ENCODE results near the gene SULT1C3.
A peak's percentile ranks its signal among the peaks of the same experiment; 100 is the strongest.
"Not testable (repeated sequence)": the region's sequence is repeated elsewhere in the genome, so short reads cannot be mapped to it uniquely, and the experiment has no call there.

The SULT1C3 gene

DNA sequence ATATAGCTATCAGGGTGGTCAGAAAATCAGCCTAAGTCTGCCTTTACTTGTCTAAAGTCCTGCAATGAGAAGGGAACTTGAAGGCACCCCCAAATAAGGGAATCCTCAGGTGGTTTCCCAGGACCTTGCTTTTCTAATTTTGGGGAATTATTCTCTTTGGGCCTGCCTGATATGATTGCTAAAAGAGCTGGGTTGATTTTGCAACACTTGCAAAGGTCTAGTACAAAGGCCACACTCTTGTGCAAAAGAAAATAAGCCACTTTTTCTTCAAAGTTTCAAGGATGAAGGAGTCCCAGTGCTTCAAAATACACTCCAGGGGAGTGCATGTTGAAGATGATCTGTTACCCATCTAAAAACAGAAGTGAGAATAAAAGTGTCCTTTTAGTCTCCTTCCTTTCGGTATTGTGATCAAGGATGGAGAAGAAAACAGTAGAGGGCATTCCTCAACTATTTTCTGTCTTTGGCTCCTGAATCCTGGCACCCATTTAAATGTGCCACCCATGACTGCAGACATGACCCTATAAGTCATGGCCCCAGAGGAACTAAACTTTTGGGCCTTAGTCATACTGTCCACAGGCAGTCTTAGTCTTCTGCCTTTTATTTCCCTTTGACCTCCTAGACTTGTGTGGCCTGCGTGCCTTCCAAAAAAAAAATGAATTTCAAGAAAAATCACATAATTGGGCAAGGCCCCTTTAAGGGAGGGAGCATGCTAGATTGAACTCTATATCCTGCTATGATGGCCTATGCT lies 5.1 kb downstream of the SULT1C3 start:
- no peak for DNase-seq (ENCODE audit: low spot score)

DNA sequence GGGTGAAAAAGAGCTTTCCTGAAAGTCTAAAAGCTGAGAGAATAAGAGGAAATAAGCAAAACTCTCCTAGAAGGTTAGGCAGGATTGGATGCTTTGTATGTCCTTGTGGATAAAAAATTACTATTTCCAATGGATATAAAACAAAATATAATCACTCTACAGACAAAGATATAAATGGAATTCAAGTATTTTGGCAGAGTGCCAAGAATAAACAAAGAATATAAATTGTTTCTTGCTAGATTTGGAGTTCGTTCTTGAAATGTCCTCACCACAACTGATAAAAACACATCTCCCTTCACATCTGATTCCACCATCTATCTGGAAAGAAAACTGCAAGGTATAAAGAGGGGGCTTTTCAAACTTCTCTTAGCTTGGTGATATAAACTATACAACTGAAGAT lies 13.3 kb downstream of the SULT1C3 start:
- DNase-seq (ENCODE audit: low spot score): no peak

DNA sequence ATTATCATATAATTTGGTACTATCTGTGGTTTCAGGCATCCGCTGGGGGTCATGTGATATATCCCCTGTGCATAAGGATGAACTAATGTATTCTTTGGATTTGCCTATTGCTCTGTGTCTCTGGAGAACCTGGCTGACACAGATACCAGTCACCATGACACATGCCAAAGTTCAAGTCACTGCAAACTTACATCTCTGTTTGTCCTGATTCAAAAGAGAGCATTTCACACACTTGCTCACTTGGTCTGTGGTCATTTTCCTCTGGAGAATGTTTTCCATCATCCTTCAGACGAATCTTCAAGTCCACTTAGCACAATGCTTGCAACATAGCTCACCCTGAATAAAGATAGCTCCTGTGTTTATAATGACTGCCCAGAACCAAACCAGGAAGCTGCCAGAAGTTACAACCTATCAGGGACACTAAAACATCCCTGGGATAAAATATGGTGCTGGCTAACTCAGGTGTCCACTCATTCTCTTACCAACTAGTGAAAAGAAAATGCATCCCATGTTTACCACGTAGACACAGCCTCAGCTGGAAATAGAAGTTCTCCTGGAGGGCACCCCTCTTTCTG lies 18.1 kb downstream of the SULT1C3 start:
- no peak for DNase-seq (ENCODE audit: low spot score)

DNA sequence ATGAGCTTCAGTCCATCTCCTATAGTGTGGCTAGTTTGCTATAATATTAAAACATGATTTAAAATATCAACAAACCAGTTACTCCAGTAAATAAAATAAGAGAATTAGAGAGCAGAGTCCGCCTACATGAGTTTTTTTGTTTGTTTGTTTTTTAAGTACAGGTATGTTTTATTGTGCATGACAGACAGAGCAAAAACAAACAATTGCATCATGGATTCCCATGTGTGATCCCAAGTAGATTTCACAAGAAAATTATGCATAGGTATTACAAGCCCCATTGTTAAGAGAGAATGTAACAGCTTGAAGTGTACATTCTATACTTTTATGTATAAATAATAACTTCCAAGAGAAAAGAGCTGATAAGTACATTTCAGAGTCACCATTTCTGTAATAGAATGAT lies 21.0 kb downstream of the SULT1C3 start:
- no peak for DNase-seq (ENCODE audit: low spot score)

DNA sequence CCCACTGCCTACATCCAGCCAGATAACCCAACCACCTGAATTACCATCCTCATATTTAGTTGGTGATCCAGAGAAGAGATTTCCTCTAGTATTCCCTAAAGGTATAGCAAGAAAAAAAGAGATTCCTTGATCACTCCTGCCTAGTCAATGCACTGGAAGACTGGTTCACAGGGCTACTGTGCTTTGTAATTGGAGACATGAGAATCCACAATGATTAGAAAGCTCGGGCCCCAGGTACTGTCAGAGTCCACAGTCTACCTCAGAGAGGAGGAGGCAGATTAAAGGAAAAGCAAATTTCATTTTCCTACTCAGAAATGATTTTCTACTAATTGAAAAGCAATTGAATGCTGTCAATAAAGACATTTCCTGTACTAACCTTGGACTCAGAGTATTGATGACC lies 22.3 kb downstream of the SULT1C3 start:
- DNase-seq (ENCODE audit: low spot score): no peak

DNA sequence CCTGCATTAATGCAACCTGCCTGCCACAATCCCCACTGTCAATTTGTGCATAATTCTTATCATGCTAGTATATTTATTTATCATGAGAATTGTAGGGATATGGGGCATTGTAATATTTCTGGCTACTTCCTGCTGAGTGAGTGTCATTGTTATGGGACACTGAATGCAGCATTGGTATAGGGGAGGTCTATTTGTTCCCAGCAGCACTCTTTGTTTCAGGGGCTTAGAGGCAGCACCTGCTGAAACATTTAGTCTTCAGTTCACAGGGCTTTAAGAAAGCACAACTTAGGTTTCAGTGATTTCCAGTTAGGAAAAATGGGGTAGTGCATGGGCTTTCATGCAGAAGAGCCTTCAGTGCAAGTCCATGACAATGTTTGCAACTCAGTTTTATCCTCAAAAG lies 23.6 kb downstream of the SULT1C3 start:
- no peak for DNase-seq (ENCODE audit: low spot score)

DNA sequence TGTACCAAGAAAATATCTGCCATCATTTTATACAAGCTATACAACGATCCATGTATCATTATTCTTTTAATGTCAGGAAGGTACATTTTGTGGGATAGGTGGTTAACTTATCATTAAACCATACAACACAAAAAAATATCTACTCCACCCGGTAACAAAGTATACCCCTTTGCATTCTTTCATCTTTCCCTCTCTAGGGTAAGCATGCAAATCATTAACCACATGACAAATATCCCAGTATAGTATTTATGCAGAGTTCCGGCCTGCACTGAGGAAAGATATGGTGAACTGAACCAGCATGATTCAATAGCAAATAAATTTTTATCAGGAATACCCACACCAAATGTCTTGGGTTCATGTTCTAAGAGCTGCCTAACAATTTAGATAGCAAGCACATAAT lies 26.4 kb downstream of the SULT1C3 start:
- DNase-seq (ENCODE audit: low spot score): no peak

DNA sequence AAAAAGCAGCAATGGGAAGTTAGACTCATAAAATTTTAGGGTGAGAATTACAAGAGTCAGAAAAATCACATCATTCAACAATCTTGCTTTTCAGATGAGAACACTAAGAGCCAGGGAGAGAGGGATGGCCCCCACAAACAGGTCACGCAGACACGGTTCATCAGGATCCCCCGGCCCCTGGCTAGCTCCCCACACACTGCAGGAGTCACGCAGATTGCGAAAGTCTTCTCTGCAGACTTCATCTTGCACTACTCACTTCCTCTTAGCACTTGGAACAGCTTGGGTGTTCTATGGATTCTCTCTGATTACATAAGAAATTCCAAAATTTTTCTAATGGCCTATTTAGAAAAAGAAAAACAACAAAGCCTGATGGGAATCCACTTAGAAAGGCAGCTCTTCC lies 27.3 kb downstream of the SULT1C3 start:
- no peak for DNase-seq (ENCODE audit: low spot score)

DNA sequence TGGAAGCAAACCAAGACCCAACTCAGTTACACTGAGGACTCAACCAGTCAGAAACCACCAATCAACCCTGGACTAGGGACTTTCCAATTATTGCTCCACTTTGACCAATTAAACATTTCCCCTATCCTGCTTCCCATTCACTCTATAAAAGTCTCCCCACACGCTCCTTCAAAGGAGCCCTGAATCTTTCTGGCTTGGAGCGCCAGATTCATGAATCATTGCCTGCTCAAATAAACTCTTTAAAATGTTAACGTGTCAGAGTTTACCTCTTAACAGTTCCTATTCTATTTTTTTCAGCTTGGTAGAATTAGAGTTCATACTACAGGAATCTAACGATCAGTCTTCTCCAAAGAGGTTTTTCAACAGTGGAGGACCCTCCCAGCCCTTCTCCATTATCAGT lies 28.2 kb downstream of the SULT1C3 start:
- peak; percentile 28 for DNase-seq (ENCODE audit: low spot score)

DNA sequence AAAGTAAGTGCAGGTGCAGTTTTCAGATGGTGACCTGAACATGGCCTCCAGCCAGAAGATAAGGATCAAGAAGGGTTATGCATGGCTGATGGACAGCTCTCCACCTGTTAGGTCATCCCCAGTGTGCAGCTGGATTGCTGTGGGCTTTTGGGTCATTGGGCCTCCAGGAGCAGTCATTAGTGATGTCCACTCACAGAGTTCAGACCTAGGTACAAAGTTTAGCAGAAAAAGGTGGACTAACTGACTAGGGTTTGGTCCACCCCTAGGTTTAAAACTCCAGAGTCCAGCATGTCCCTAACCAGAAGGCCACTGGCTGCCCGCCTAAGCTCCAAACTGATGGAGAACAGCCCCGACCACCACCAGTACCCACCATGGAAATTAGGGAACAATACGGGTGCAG lies 30.6 kb downstream of the SULT1C3 start:
- DNase-seq (ENCODE audit: low spot score): no peak

DNA sequence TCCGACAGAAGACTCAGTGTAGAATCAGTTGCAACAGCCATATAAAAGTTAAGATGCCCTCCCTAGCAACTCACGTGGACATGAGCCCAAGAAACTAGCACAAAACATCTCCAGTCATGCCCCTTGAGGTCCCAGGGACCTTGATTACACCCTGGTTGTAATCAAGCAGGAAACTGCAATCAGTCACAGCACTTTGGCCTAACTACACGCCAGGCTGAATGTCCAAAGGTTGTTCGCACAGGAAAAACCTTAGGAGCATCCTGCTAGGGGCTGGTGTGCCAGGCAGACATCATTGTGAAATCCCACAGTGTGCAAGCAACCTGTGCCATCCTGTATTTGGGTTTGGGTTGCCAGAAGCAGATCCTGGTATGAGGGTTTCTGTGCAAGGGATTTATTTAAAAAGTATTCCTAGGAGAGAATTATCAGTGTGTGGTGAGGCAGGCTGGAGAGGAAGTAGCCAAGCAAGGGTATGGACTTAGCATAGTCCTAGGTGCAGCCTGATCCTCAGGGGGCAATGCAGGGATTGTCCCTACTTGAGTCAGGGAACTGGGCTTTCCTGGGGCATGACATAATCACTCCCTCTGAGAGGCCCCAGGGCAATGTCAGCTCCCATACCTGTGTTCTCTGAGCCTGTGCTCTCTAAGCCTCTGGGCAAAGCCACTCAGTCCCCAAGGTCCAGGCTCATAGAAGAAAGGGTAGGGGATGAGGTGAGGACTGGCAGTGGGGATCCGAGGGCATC lies 31.2 kb downstream of the SULT1C3 start:
- DNase-seq (ENCODE audit: low spot score): no peak

DNA sequence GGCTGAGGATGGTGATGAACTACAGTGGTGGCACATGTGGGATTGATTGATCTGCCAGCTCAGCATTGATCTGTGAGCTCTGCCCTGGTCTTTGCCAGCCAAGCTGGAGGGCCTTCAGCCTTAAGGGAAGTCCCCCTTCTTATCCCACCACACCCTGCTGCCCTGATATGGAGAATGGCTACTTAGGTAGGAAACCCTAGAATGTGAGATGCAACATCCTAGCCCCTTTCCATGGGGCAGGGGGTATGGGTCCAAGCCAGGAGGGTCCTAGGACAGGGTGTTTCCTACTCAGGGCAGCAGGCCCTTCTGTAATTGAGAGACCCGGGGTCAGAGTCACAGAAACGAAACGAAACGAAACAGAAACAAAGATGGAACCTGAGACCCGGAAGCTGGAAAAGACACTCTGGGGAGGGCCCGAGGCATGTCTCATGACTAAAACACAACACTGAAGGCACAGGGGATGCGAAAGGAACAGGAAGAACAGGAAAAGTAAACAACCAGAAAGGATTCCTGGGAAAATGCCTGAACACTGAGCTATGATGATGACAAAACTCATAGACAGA lies 32.0 kb downstream of the SULT1C3 start:
- DNase-seq (ENCODE audit: low spot score): peak; percentile 48

DNA sequence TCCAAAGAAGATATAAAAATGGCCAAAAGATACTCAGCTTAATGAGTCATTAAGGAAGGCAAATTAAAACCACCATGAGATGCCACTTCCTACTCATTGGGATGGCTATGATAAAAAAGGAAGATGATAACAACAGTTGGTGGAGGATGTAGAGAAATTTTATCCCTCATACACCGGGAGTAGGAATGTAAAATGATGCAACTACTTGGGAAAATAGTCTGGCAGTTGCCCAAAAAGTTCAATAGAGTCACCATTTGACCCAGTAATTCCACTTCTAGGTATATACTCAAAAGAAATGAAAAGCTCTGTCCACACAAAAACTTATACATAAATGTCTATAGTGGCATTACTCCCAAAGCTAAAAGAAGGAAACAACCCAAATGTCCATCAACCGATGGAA lies 38.9 kb downstream of the SULT1C3 start:
- no peak for DNase-seq (ENCODE audit: low spot score)

DNA sequence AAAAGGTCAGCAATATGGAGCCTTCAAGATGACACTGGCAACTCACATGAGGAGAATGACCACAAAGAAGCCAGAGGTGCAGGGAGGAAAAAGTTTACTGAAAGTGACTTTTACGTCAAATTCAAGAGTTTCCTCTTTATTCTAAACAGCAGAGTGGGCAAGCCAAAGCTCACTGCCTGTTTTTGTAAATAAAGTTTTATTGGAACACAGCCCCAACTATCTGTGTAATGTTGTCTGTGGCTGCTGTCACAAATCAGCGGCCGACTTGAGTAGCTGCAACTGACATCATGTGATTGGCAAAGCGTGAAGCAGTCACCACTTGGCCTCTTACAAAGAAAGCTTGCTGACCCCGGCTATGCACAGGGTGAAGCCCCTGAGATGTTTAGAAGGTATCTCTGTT lies 39.7 kb downstream of the SULT1C3 start:
- no peak for DNase-seq (ENCODE audit: low spot score)

DNA sequence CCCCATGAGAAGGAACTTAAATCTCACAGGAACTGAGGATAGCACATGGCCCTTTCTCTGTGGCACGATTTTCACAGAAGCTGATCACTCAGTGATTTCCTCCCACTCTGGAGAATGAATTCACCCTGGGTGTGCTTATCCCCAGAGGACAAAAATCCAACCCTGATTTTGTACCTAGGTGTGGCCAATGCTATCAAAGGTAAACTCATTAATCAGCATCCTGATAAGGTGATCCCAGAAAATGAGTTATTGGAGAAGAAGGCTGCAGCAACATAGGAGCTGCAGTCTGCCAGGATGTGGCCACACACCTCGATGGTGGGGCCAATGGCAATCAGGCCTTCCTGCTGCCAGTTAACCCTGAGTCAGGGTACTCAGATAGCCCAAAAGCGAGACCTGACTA lies 40.7 kb downstream of the SULT1C3 start:
- no peak for DNase-seq (ENCODE audit: low spot score)

DNA sequence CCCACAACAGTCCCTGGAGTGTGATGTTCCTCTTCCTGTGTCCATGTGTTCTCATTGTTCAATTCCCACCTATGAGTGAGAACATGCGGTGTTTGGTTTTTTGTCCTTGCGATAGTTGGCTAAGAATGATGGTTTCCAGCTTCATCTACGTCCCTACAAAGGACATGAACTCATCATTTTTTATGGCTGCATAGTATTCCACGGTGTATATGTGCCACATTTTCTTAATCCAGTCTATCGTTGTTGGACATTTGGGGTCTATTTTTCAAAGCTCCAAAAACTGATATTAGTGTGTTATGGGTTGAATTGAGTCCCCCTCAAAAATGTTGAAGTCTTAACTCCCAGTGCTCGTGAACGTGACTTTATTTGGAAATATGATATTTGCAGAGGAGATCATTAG lies 44.8 kb downstream of the SULT1C3 start:
- not testable (repeated sequence) for DNase-seq (ENCODE audit: low spot score)

DNA sequence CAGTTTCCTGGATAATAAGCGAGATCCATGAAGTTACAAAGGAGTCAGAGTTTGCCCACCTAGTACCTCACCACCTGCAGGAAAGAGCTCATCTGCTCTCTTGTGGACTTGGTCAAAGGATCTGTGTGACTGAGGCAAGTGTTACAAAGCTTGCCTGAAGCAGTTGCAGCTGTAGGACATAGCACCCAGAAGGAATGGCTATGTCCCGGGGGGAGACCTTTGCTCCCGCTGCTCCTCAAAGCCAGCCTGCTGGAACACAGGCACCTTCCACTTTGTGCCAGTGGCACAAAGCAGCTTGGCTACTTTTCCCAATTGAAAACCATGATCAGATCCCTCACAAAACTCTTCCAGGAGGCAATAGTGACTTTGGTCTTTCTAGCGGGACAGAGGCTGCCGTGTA lies 45.8 kb downstream of the SULT1C3 start:
- no peak for DNase-seq (ENCODE audit: low spot score)

DNA sequence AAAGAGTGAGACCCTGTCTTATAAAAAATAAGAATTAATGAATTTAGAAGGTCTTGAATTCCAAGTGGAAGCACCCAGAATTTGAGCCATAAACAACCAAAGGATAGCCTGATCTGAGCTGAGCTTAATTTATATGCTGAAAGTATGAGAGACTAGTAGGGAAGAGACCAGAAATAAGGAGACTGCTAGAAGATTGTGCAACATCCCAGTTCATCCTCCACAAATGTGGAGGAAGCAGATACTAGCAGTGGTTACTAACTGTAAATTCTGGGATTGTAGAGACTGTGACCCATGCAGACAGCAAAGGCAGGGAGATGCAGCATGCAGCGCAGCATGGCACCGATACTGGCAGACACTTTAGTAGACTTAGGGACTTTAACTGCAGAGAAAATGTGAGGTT lies 47.4 kb downstream of the SULT1C3 start:
- DNase-seq (ENCODE audit: low spot score): no peak

DNA sequence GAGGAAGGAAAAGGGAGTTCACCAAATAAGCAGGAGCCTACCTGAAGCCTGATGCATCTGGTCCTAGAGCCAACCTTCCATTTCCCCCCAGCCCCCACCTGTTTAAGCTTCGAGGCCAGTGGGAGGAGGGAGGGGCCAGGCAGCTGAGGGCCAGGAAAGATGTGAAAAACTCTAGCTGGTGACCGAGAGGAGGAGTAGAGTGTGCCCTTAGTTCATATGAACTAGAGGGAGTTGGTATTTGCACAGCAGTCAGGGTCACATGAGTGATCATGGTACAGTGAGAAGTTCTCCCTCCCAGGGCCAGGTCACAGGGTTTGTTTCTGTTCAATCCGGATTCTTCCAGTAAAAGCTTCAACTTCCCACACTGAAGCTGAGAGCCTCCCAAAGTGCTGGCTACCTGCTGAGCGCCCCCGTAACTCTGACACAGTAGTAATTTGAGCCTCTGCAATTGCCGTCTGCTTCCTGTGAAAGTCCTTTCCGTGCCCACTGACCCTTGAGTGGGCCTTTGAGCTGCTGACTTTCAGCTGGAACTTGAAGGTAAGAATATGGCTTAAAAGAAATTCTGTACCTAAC lies 48.9 kb downstream of the SULT1C3 start, which contains the start of gene SULT1C2:
Gene SULT1C2 (plus strand): TSS at position 362 of the 573 bp plus-strand sequence. CDS start 4,773 bp downstream, outside the sequence.
- no peak for DNase-seq (ENCODE audit: low spot score)

DNA sequence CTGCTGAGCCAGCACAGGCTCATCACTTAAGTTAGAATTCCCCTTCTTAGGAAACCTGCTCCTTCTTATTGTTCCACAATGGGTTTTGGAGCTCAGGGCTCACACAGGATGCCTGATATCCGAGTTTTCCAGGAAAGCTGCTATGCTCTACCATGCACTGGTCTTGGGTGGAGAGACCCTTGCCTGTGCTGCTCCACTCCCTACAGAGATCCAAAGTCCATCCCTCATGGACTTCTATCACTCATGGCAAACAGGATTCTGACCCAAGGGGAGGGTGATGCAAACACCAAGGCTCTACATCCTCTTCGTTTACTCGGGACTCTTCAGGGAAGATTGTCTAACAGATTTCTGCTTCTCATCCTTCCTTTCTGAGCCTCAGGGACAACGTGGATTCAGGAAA lies 54.1 kb downstream of the SULT1C3 start:
- no peak for DNase-seq (ENCODE audit: low spot score)

DNA sequence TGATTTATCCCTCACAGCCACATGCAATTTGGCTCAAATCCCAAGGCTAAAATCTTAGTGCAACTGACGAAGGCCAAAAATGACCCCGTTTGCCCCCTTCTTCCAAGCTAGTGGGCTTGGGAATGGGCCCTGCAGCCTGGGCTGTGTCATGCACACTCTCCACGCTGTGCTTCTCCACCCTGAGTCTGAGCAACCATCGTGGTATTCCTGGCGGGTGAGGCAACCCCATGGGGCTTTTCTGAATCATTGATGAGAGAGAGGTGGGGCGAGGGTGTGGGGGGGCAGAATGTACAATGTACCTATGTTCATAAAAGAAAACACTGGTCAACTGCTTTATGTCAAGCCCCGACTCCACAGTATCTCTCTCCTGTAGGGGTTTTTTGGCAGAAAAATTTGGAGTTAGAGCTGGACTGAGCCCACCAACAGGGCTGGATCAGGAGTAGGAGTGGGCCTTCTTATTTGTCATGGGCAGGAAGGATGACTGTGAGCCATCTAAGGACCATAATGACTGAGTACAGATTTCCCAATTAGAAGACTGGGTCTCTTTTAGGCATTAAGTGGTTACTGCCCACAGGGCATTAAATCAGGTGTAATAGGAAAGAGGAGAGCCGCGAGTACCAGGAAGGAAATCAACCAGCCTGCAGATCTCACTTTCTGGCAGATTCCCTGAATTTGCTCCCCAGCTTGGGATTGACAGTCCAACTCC lies 57.8 kb downstream of the SULT1C3 start:
- peak; percentile 72 for DNase-seq (ENCODE audit: low spot score)

DNA sequence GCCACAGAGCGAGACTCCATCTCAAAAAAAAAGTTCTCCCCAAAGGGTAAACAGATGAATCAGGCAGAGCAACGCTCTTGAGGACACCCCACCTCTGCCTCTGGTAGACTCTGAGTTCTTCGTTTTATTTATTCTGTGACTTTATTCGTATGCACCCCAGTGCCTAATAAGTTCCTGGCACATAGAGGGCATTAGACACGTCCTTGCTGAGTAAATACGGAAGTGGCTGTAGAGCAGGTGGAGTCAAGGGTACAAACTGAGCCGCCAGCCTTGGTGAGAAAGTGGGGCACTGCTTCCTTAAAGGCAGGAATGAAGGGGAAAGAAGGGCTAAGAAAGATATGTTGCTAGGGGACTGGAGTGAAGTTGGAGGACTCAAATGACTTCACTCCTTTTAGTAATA lies 61.8 kb downstream of the SULT1C3 start:
- no peak for DNase-seq (ENCODE audit: low spot score)

Measured in AG20443 (cell line).